Activated CD8-positive, alpha-beta memory T cell treated with anti-CD3 and anti-CD28 coated beads, Interleukin-2, amount 50 U/mL, for 1 hour (primary cell): ENCODE results near the gene ZNF70.

Experiments used
- DNase-seq: peaks from one replicate; pipeline ENCODE4 v3.0.0-alpha.2; 2020; ENCODE audit errors: extremely low read depth

Gene ZNF70

DNA sequence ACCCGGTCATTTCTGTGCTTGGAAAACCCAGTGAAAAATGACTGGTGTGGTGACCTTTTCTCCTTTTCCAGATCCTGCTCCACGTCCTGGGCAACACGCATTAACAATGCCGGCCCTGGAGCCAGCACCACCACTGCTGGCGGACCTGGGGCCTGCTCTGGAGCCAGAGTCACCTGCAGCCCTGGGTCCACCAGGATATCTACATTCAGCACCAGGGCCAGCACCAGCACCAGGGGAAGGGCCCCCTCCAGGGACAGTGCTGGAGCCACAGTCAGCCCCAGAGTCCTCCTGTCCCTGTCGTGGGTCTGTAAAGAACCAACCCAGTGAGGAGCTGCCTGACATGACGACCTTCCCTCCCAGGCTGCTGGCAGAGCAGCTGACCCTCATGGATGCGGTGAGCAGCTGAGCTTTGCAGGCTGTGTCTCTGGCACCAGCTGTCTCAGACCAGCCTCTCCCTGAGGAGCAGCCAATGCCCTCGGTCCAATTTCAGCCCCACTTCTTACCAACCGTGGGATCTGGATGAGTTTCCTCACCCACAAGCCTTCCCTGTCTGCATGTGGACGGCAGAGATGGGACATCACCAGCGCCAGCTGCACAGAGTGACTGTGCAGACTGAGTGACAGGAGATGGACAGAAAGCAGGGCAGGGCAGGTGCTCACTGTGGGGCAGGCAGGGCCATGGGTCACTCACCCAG is 58.2 kb downstream of the ZNF70 start:
- no peak for DNase-seq

DNA sequence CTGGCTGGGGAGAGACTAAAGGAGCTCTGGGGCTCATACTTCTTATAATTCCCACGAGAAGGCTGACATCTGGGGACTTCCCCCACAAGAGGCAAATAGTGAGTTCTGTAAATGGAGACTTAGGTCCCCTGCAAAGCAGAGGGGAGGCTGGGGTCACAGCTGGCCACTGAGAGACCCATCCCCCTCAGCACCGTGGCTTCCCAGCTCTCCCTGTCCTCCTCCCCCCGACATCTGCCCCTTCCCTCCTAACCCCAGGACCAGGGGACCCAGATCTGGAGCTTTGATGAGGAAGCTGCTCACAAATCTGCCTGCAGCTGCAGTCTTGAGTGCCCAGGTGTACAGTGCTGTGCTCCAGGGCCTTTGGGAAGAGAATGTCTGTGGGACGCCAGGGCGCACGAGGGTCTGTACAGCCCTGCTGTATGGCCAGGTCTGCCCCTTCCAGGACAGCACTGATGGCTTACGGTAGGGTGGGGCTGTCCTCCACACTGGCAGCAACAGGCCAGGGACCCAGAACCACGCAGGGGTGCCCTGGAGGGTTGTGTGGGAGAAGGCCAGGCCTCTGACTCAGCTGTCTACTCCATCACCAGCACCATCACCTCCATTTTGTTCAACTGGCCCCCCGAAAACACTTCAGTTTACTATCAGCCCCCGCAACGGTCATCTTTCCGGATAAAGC is 59.0 kb downstream of the ZNF70 start:
- no peak for DNase-seq

DNA sequence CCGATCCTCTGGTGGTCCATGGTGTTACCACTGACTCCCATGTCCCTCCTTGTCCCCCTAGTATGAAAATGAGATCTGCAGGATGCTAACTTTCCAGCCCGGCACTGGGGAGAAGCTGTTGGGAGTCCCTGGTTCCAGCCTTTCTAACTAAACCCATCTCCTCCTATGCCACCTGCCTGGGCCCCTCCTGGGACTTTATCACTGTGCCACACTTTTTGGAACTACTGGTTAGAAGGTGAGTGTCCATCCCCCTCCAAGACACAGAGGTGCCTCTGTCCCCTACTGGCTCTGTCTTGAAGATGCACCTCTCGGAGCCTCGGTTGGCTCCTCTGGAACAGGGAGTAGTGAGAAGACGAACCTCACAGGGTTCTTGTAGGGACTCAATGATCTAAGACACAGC is 60.2 kb downstream of the ZNF70 start, which contains the start of gene RGL4:
Gene RGL4 (plus strand): TSS at position 301 of the 400 bp plus-strand sequence. CDS start 1,018 bp downstream, outside the sequence.
- DNase-seq: no peak

DNA sequence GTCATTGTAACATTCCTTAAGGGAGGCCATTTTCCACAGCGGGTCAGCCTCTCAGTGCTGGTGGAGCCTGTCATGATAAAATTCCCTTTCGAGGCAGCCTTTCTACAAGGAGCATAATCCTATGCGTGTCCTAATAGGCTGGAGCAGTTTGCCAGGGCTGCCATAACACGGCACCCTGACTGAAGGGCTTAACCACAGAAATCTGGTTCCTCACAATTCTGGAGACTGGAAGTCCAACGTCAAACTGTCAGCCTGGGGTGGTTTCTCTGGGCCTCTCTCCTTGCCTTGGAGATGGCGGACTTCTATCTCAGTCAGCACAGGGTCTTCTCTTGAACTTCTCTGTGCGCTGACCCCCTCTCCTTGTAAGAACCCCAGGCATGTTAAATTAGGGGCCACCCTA is 61.5 kb downstream of the ZNF70 start:
- DNase-seq: no peak
